HEK293 (cell line): ENCODE data around the gene GNAS.

Experiments used
- CTCF ChIA-PET: fragments of 350-600 bp; formaldehyde crosslinking; extraction: SDS; loops from one replicate; lab custom pipeline; 2021; ENCODE audit warnings: antibody characterized with exemption; lab: Yijun Ruan, JAX
- POLR2A ChIA-PET: fragments of 300-600 bp; formaldehyde crosslinking; extraction: SDS; loops from one replicate; lab custom pipeline; 2020; ENCODE audit warnings: antibody characterized with exemption, inconsistent platforms; lab: Yijun Ruan, JAX
- H3K27ac ChIP-seq: fragments of 200-500 bp; sonication (Bioruptor generic); 2 replicates; pipeline ENCODE4 v1.5.1; 2014; ENCODE audit warnings: low read depth, low read length, control low read depth, inconsistent platforms; ENCODE audit errors: extremely low read depth
- H3K36me3 ChIP-seq, 2 experiments: fragments of 200-500 bp in 1 of 2; sonication (Bioruptor generic) in 1 of 2; 1 replicate in 1 of 2; 2 replicates in 1 of 2; pipeline ENCODE4 v1.5.1; 2014 to 2017; ENCODE audit warnings: inconsistent platforms in 2 of 2, low read length in 2 of 2; ENCODE audit not compliant: control insufficient read depth in 2 of 2, insufficient read depth in 1 of 2
- H3K4me1 ChIP-seq: fragments of 200-500 bp; sonication (Bioruptor generic); 2 replicates; pipeline ENCODE4 v1.5.1; 2014; ENCODE audit warnings: mild to moderate bottlenecking, low read length, inconsistent platforms; ENCODE audit not compliant: control insufficient read depth, insufficient read depth
- H3K4me3 ChIP-seq: 2 replicates; pipeline ENCODE4 v1.5.1; 2011; ENCODE audit warnings: low read depth, mild to moderate bottlenecking, control low read depth, low read length, moderate library complexity
- H3K9me3 ChIP-seq: fragments of 200-500 bp; sonication (Bioruptor generic); 2 replicates; pipeline ENCODE4 v1.5.1; 2014; ENCODE audit warnings: low read depth, low read length, inconsistent platforms; ENCODE audit not compliant: control insufficient read depth, insufficient read depth
- INSM2 ChIP-seq: fragments of 450-650 bp; formaldehyde crosslinking; IDR thresholded peaks from 2 replicates; pipeline ENCODE4 v1.5.1; 2016; ENCODE audit warnings: missing biosample characterization, missing genetic modification characterization
- KLF8 ChIP-seq: fragments of 450-650 bp; formaldehyde crosslinking; IDR thresholded peaks from 2 replicates; pipeline ENCODE4 v1.5.1; 2016; ENCODE audit warnings: missing biosample characterization, missing genetic modification characterization
- PRDM4 ChIP-seq: fragments of 450-650 bp; formaldehyde crosslinking; IDR thresholded peaks from 2 replicates; pipeline ENCODE4 v1.5.1; 2017; ENCODE audit warnings: missing biosample characterization, missing genetic modification characterization
- ZBTB11 ChIP-seq: fragments of 450-650 bp; formaldehyde crosslinking; conservative IDR thresholded peaks from 2 replicates; pipeline ENCODE4 v1.5.1; 2016; ENCODE audit warnings: low read depth, missing biosample characterization, missing genetic modification characterization
- ZNF548 ChIP-seq: fragments of 450-650 bp; formaldehyde crosslinking; IDR thresholded peaks from 2 replicates; pipeline ENCODE4 v1.5.1; 2016; ENCODE audit warnings: missing biosample characterization, missing genetic modification characterization
- ZNF558 ChIP-seq: fragments of 450-650 bp; formaldehyde crosslinking; IDR thresholded peaks from 2 replicates; pipeline ENCODE4 v1.5.1; 2016; ENCODE audit warnings: missing biosample characterization, missing genetic modification characterization
- ZNF580 ChIP-seq: fragments of 450-650 bp; formaldehyde crosslinking; IDR thresholded peaks from 2 replicates; pipeline ENCODE4 v1.5.1; 2016; ENCODE audit warnings: missing biosample characterization, missing genetic modification characterization
- ZNF664 ChIP-seq: fragments of 450-650 bp; formaldehyde crosslinking; IDR thresholded peaks from 2 replicates; pipeline ENCODE4 v1.5.1; 2016; ENCODE audit warnings: missing biosample characterization, missing genetic modification characterization
- ZNF677 ChIP-seq: fragments of 450-650 bp; IDR thresholded peaks from 2 replicates; pipeline ENCODE4 v1.5.0; 2018; ENCODE audit warnings: missing biosample characterization, mild to moderate bottlenecking, missing genetic modification characterization, moderate library complexity
- ZSCAN30 ChIP-seq: fragments of 450-650 bp; IDR thresholded peaks from 2 replicates; pipeline ENCODE4 v1.5.1; 2018; ENCODE audit warnings: missing biosample characterization, mild to moderate bottlenecking, missing genetic modification characterization, moderate library complexity
- TF ChIP-seq, protein P1 (sequence below): fragments of 450-650 bp; formaldehyde crosslinking; IDR thresholded peaks from 2 replicates; pipeline ENCODE4 v1.5.1; 2016; ENCODE audit warnings: missing biosample characterization, missing genetic modification characterization
- TF ChIP-seq, protein P2 (sequence below): fragments of 450-650 bp; formaldehyde crosslinking; IDR thresholded peaks from 2 replicates; pipeline ENCODE4 v1.5.1; 2017; ENCODE audit warnings: missing biosample characterization, missing genetic modification characterization

GNAS gene

DNA sequence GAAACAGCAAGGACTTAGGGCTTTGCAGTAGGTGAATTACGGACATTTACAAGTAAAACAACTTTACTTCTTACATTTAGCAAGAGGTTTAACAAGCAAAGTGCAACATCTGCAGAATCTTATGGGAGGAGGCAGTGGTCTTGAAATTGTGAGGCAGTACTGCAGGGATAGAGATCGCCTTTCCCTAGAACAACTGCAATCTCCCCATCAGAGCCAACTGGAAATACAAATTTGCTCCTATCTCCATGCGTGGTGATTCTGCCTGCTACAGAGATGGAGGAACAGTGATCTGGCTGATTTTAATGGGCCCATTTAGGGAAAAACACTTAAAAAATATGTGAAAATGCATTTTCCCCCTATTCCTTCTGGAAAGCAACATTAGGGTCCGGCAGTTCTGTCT is 25.9 kb downstream of the GNAS start:
- Histone ChIP-seq H3K4me1 (no peaks in the 10 kb centered on the region), H3K27ac (no peak overlapping the region), H3K9me3 (no peaks in the 10 kb centered on the region), H3K4me3 (no peak overlapping the region), H3K36me3 (no peaks in the 10 kb centered on the region)
- ChIA-PET CTCF (no interaction called here), POLR2A (no interaction called here)
- TF ChIP-seq INSM2 (tag by site-specific recombination) (no peak), ZBTB11 (tag by site-specific recombination) (no peak), ZNF558 (tag by site-specific recombination) (no peak), ZNF580 (no peak), ZNF548 (tag by site-specific recombination) (no peak), PRDM4 (tag by site-specific recombination) (no peak), KLF8 (tag by site-specific recombination) (no peak), ZNF664 (tag by site-specific recombination) (no peak)
- TF ChIP-seq, protein P1, sequence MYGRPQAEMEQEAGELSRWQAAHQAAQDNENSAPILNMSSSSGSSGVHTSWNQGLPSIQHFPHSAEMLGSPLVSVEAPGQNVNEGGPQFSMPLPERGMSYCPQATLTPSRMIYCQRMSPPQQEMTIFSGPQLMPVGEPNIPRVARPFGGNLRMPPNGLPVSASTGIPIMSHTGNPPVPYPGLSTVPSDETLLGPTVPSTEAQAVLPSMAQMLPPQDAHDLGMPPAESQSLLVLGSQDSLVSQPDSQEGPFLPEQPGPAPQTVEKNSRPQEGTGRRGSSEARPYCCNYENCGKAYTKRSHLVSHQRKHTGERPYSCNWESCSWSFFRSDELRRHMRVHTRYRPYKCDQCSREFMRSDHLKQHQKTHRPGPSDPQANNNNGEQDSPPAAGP: no peak
- TF ChIP-seq, protein P2, sequence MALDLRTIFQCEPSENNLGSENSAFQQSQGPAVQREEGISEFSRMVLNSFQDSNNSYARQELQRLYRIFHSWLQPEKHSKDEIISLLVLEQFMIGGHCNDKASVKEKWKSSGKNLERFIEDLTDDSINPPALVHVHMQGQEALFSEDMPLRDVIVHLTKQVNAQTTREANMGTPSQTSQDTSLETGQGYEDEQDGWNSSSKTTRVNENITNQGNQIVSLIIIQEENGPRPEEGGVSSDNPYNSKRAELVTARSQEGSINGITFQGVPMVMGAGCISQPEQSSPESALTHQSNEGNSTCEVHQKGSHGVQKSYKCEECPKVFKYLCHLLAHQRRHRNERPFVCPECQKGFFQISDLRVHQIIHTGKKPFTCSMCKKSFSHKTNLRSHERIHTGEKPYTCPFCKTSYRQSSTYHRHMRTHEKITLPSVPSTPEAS (tag by site-specific recombination): no peak

DNA sequence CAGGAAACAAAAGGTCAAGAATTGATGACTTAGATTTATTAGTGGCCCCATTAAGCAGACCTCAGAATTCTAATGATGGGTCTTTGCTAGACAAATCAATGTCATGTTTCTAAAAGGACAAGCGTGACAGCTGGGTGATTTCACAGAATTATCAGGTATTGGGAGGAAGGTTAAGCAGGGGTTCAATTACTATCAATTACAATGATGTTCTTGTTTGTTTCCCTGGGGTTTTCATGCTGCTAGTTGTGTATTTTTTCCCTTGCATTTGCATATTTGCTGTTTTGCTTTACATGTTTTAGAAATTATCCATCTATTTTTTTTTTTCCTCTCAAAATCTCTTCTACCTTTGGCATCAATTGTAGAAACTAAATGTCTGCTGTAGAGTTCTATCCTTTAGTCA is 27.9 kb downstream of the GNAS start:
- Histone ChIP-seq H3K4me3 (no peak overlapping the region), H3K9me3 (no peaks in the 10 kb centered on the region)
- POLR2A ChIA-PET: no interaction called here
- CTCF ChIA-PET: interaction anchor here (0.7 to 1.5 kb wide), 3 partner anchors 9 to 615 kb away, joined by 4 to 8 read pairs (median 7); no protein-coding TSS in a partner anchor
- TF ChIP-seq ZNF677 (tag by site-specific recombination): peak; percentile 99
- no peak for TF ChIP-seq ZSCAN30 (tag by site-specific recombination)
- TF ChIP-seq, all 188 proteins: peak for 1
- Histone ChIP-seq H3K4me1 (no peaks in the 10 kb centered on the region), H3K27ac (no peak overlapping the region), H3K36me3 (no peaks in the 10 kb centered on the region)
